Hepatocyte (in vitro differentiated cells): ENCODE measurements around the gene ZNF276. TPM values are rescaled to one million over a fixed set of nuclear protein-coding genes. Genes with fewer than 3 reads are reported as not detected.
"Not testable (repeated sequence)": the region's sequence is repeated elsewhere in the genome, so short reads cannot be mapped to it uniquely, and the experiment has no call there.

Experiments
- DNase-seq: peaks from one replicate; pipeline ENCODE4 v3.0.0-alpha.2; 2016; ENCODE audit warnings: low spot score
- H2AFZ ChIP-seq: fragments of 200-600 bp; sonication (generic); 2 replicates; pipeline ENCODE4 v1.6.0; 2016; ENCODE audit warnings: antibody characterized with exemption, mild to moderate bottlenecking
- H3K27ac ChIP-seq: fragments of 200-600 bp; sonication (generic); 2 replicates; pipeline ENCODE4 v1.5.1; 2016; ENCODE audit warnings: mild to moderate bottlenecking
- H3K27me3 ChIP-seq: fragments of 200-600 bp; sonication (generic); 2 replicates; pipeline ENCODE4 v1.6.1; 2016
- H3K36me3 ChIP-seq: fragments of 200-600 bp; sonication (generic); replicated peaks from 2 replicates; pipeline ENCODE4 v1.5.1; 2016; ENCODE audit warnings: low read depth; ENCODE audit not compliant: insufficient read depth
- H3K4me1 ChIP-seq: fragments of 200-600 bp; sonication (generic); 2 replicates; pipeline ENCODE4 v1.5.1; 2016; ENCODE audit warnings: mild to moderate bottlenecking, moderate library complexity; ENCODE audit not compliant: insufficient read depth
- H3K4me2 ChIP-seq: fragments of 200-600 bp; sonication (generic); 2 replicates; pipeline ENCODE4 v1.6.0; 2016
- H3K4me3 ChIP-seq: fragments of 200-600 bp; sonication (generic); 2 replicates; pipeline ENCODE4 v1.5.1; 2016; ENCODE audit warnings: mild to moderate bottlenecking
- H3K79me2 ChIP-seq: fragments of 200-600 bp; sonication (generic); 2 replicates; pipeline ENCODE4 v1.6.0; 2017; ENCODE audit warnings: mild to moderate bottlenecking
- H3K9me2 ChIP-seq: fragments of 200-600 bp; sonication (generic); replicated peaks from 2 replicates; pipeline ENCODE4 v1.6.0; 2017; ENCODE audit warnings: mild to moderate bottlenecking; ENCODE audit not compliant: insufficient read depth
- H3K9me3 ChIP-seq: fragments of 200-600 bp; sonication (generic); 2 replicates; pipeline ENCODE4 v1.5.1; 2016; ENCODE audit warnings: low read depth, mild to moderate bottlenecking
- H4K20me1 ChIP-seq: fragments of 200-600 bp; sonication (generic); 2 replicates; pipeline ENCODE4 v1.6.0; 2016; ENCODE audit warnings: mild to moderate bottlenecking; ENCODE audit not compliant: insufficient read depth, poor library complexity, severe bottlenecking
- EZH2 ChIP-seq: fragments of 200-600 bp; sonication (generic); IDR thresholded peaks from 2 replicates; pipeline ENCODE4 v1.6.1; 2016; ENCODE audit warnings: antibody characterized with exemption, mild to moderate bottlenecking, borderline replicate concordance
- EZH2phosphoT487 ChIP-seq: fragments of 200-600 bp; sonication (generic); IDR thresholded peaks from one replicate; pipeline ENCODE4 v1.6.1; 2018; ENCODE audit warnings: antibody characterized with exemption, mild to moderate bottlenecking, low read depth, moderate library complexity; ENCODE audit not compliant: unreplicated experiment, severe bottlenecking
- WGBS: methylation state at CpG from one replicate; pipeline ENCODE4 v1.1.6; 2016; ENCODE audit warnings: low lambda C conversion rate; ENCODE audit errors: missing lambda C conversion rate; 5-methylcytosine and 5-hydroxymethylcytosine counted together
- polyA plus RNA-seq: library from polyadenylated mRNA; unstranded; fragments of >200 nt; fragmentation: Nextera tagmentation; extraction: Ambion mirVana; gene quantifications from 2 replicates; pipeline ENCODE4 v1.2.1, GENCODE V29; 2016
- total RNA-seq: library from RNA; depleted of rRNA; stranded (reverse); fragments of >200 nt; gene quantifications from 2 replicates; pipeline ENCODE4 v1.2.3, GENCODE V29; 2014
- TF ChIP-seq, protein P1 (sequence below): fragments of 200-600 bp; sonication (generic); IDR thresholded peaks from 2 replicates; pipeline ENCODE4 v1.5.1; 2016; ENCODE audit warnings: antibody characterized with exemption, mild to moderate bottlenecking; ENCODE audit not compliant: poor library complexity

Gene ZNF276
- total and polyA plus RNA-seq, 2 experiments from 2014 or later: 15.0 to 23.2 TPM

DNA sequence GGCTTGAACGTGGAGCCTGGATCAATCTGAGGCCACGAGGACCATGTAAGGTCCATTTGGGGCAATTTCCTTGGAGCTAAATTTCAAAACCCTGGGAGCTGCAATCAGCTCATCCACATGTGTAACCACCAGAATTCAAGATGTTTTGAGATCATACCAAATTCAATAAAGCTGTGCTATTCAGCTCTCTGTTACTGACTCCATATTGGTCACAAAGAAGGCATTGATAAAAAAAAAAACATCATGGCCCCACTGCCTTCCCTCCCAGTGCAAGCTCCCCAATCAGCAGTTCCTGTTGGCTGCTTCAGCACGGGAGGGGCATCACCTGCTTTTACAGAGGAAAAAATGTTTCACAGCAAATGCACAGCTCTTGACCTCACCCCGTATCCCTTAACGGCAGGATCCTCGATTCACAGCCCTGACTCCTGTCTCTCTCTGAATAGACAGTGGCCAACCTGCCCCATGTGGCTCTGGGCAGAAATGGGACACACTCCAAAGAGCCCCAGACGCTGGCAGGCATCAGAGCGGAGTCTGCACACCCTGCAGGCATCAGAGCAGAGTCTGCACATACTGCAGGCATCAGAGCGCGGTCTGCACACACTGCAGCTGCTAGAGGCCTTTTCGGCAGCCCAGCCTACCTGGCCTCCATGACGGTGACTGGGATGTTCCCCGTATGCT, 58.0 kb downstream of the ZNF276 start:
- Histone ChIP-seq H3K4me3 (no peak overlapping the region), H2AFZ (no peak overlapping the region), H4K20me1 (no peaks in the 10 kb centered on the region), H3K4me2 (no peak overlapping the region), H3K36me3 (no peaks in the 10 kb centered on the region), H3K9me3 (no peaks in the 10 kb centered on the region), H3K79me2 (no peaks in the 10 kb centered on the region), H3K27me3 (no peaks in the 10 kb centered on the region), H3K27ac (no peak overlapping the region), H3K9me2 (no peaks in the 10 kb centered on the region), H3K4me1 (no peaks in the 10 kb centered on the region)
- WGBS: 95% methylated on average over 13 of the region's 13 CpGs
- no peak for DNase-seq
- TF ChIP-seq EZH2phosphoT487 (no peak), EZH2 (no peak)
- TF ChIP-seq, protein P1, sequence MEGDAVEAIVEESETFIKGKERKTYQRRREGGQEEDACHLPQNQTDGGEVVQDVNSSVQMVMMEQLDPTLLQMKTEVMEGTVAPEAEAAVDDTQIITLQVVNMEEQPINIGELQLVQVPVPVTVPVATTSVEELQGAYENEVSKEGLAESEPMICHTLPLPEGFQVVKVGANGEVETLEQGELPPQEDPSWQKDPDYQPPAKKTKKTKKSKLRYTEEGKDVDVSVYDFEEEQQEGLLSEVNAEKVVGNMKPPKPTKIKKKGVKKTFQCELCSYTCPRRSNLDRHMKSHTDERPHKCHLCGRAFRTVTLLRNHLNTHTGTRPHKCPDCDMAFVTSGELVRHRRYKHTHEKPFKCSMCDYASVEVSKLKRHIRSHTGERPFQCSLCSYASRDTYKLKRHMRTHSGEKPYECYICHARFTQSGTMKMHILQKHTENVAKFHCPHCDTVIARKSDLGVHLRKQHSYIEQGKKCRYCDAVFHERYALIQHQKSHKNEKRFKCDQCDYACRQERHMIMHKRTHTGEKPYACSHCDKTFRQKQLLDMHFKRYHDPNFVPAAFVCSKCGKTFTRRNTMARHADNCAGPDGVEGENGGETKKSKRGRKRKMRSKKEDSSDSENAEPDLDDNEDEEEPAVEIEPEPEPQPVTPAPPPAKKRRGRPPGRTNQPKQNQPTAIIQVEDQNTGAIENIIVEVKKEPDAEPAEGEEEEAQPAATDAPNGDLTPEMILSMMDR: no peak

GRCh38 chr16:89779909-89780305, 58.6 kb downstream of the ZNF276 start:
- Histone ChIP-seq H3K27me3 (no peaks in the 10 kb centered on the region), H3K36me3 (no peaks in the 10 kb centered on the region), H2AFZ (no peak overlapping the region), H4K20me1 (no peaks in the 10 kb centered on the region), H3K27ac (no peak overlapping the region), H3K79me2 (no peaks in the 10 kb centered on the region), H3K9me3 (no peaks in the 10 kb centered on the region), H3K4me1 (no peaks in the 10 kb centered on the region), H3K9me2 (no peaks in the 10 kb centered on the region), H3K4me3 (no peak overlapping the region), H3K4me2 (no peak overlapping the region)
- WGBS: 89% methylated on average over 6 of the region's 6 CpGs
- DNase-seq: no peak
- TF ChIP-seq EZH2phosphoT487: no peak
- TF ChIP-seq, protein P1: no peak
- TF ChIP-seq EZH2: no peak

- Histone ChIP-seq H3K36me3 (no peaks in the 10 kb centered on the region), H3K27ac (no peak overlapping the region), H3K9me2 (no peaks in the 10 kb centered on the region), H3K4me3 (no peak overlapping the region), H4K20me1 (no peaks in the 10 kb centered on the region), H3K9me3 (no peaks in the 10 kb centered on the region), H3K27me3 (no peaks in the 10 kb centered on the region), H3K4me1 (no peaks in the 10 kb centered on the region), H3K79me2 (no peaks in the 10 kb centered on the region), H3K4me2 (no peak overlapping the region), H2AFZ (no peak overlapping the region)
- WGBS: 97% methylated on average over 6 of the region's 6 CpGs
- DNase-seq: no peak
- no peak for TF ChIP-seq EZH2phosphoT487
- TF ChIP-seq, protein P1: no peak
- no peak for TF ChIP-seq EZH2
Observed at GRCh38 chr16:89782489-89782888, 61.2 kb downstream of the ZNF276 start.

- H3K36me3 ChIP-seq, H3K4me3 ChIP-seq, H3K79me2 ChIP-seq, H3K9me2 ChIP-seq, H3K27ac ChIP-seq, H4K20me1 ChIP-seq, DNase-seq, H3K9me3 ChIP-seq, H2AFZ ChIP-seq, H3K4me1 ChIP-seq, H3K4me2 ChIP-seq, H3K27me3 ChIP-seq: not testable (repeated sequence)
- 94% methylated on average over 6 of the region's 6 CpGs for WGBS
Observed at GRCh38 chr16:89783952-89784351, 62.6 kb downstream of the ZNF276 start.
